ENCODE results near the gene CLIC4. TPM values are rescaled to one million over a fixed set of nuclear protein-coding genes. Genes with fewer than 3 reads are reported as not detected.

CLIC4 gene
- total RNA-seq, 1 experiment from 2014 or later = 230 TPM

DNA sequence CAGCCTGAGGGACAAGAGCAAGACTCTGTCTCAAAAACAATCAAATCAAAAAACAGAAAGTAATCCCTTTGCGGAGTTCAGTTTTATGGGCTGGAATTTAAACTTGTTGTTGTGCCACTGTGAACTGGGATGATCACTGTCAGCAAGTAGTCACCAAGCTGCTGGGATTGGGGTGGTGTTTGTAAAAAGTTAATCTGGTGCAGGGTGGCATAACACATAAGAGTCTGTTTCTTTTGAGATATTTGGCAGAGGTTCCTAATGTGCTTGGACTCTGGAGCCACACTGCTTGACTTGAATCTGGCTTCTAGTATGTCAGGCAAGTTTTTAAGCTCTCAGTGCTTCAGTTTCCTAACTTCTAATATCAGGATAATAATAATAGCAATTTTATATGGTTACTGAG is 6.6 kb downstream of the CLIC4 start:
- WGBS (ENCODE audit: extremely low coverage, insufficient read length, low lambda C conversion rate) = no CpG with 5 or more reads among the region's 1 CpG
- H4K91ac ChIP-seq (ENCODE audit: insufficient read length, low read depth, low read length) = no peak overlapping the region
- Mint-ChIP-seq H3K4me1 (peaks cover 41 to 48% of the 10 kb centered on the region in 2 experiments), H3K36me3 (ENCODE audit: insufficient read depth in 1 of 3, low read depth in 3 of 3) (peaks cover 17 to 40% (median 26%) of the 10 kb centered on the region in 3 experiments), H3K27ac (no peak overlapping the region), H3K9me3 (no peaks in the 10 kb centered on the region; a peak in 2 of 5 replicates), H3K27me3 (ENCODE audit: low read depth) (no peaks in the 10 kb centered on the region), H3K4me3 (no peak overlapping the region)
- H3K9me3 ChIP-seq (ENCODE audit: control insufficient read depth, low read depth, low read length) = no peaks in the 10 kb centered on the region
- H3T11ph ChIP-seq (ENCODE audit: low read length) = no peak overlapping the region
- H4K5ac ChIP-seq (ENCODE audit: insufficient read length, low read depth, low read length) = no peak overlapping the region
- no peak overlapping the region for H3K4ac ChIP-seq (ENCODE audit: low read depth, low read length)
- no peak overlapping the region for H2BK5ac ChIP-seq (ENCODE audit: insufficient read length, low read length)
- no peak overlapping the region for H4K8ac ChIP-seq (replicated peaks; ENCODE audit: insufficient read length, low read depth, low read length)
- no peak overlapping the region for H3K9ac ChIP-seq (ENCODE audit: extremely low read depth, insufficient read length, low read length)
- H3K23me2 ChIP-seq (ENCODE audit: insufficient read length, low read depth, low read length, poor library complexity, severe bottlenecking) = no peaks in the 10 kb centered on the region
- no peak for DNase-seq
- H2BK120ac ChIP-seq (ENCODE audit: low read depth, low read length, poor library complexity, severe bottlenecking) = no peak overlapping the region
- peaks cover 2% of the 10 kb centered on the region for H3K79me1 ChIP-seq (ENCODE audit: insufficient read depth, low read depth, low read length, poor library complexity, severe bottlenecking)
- no peaks in the 10 kb centered on the region for H4K20me1 ChIP-seq (ENCODE audit: control insufficient read depth, insufficient read depth, insufficient read length)
- H3K14ac ChIP-seq (ENCODE audit: insufficient read depth, low read length) = no peak overlapping the region
- no peak overlapping the region for H3K56ac ChIP-seq (ENCODE audit: insufficient read length, low read depth, low read length)
- H3K27ac ChIP-seq (ENCODE audit: insufficient read length, low read depth, low read length) = no peak overlapping the region
- H2AK5ac ChIP-seq (ENCODE audit: insufficient read length, low read length) = no peak overlapping the region
- no peak overlapping the region for H2BK20ac ChIP-seq (ENCODE audit: low read depth, low read length, poor library complexity, severe bottlenecking)
- no peak overlapping the region for H2BK12ac ChIP-seq (ENCODE audit: insufficient read length, low read depth, low read length)
- no peak overlapping the region for H3K4me2 ChIP-seq (ENCODE audit: insufficient read depth, insufficient read length, low read length)
- no peak for TF ChIP-seq CTCF (conservative IDR thresholded peaks at IDR 0.05)
- H2AFZ ChIP-seq (ENCODE audit: low read length) = no peak overlapping the region
- H3K23ac ChIP-seq (ENCODE audit: insufficient read length, low read depth, low read length) = no peak overlapping the region
- H3K4me1 ChIP-seq (ENCODE audit: insufficient read depth, low read length) = peaks cover 5% of the 10 kb centered on the region
- no peak overlapping the region for H3K18ac ChIP-seq (ENCODE audit: insufficient read length, low read depth, low read length)
- no peak overlapping the region for H2BK15ac ChIP-seq (ENCODE audit: low read depth, low read length)
- peaks cover 65% of the 10 kb centered on the region; the same call in 1 of the 2 replicates for H3K79me2 ChIP-seq (ENCODE audit: insufficient read depth, low read length)
- no peaks in the 10 kb centered on the region for H3K27me3 ChIP-seq (ENCODE audit: insufficient read depth, low read length)

All from H9 (cell line).